HepG2 (cell line): ENCODE data around the gene ANKRD44. TPM values are rescaled to one million over a fixed set of nuclear protein-coding genes. Genes with fewer than 3 reads are reported as not detected.

Source experiments
- ATAC-seq: fragments of 200-7000 bp; cut with Tn5 transposase; 3 replicates; pipeline ENCODE4 v1.9.1; 2020; ENCODE audit warnings: mild to moderate bottlenecking, moderate library complexity
- BruUV-seq: library from RNA; stranded (reverse); fragments of 400-500 nt; replicated peaks from 2 replicates; lab custom pipeline; 2021; lab: Mats Ljungman, UMichigan
- CTCF ChIA-PET: fragments of 300-600 bp; formaldehyde crosslinking; extraction: SDS; loops from one replicate; lab custom pipeline; 2021; ENCODE audit warnings: low total read pairs, inconsistent platforms, low intra/inter-chr PET ratio; lab: Yijun Ruan, JAX
- POLR2A ChIA-PET: fragments of 350-600 bp; sonication (Branson Sonifier 250); formaldehyde crosslinking; loops from one replicate; lab custom pipeline; 2020; ENCODE audit warnings: antibody characterized with exemption, inconsistent platforms; lab: Yijun Ruan, JAX
- DNase-seq: peaks from one replicate; pipeline ENCODE4 v3.0.0-alpha.2; 2015; ENCODE audit warnings: low spot score
- FAIRE-seq: peaks from 3 replicates; lab custom pipeline; 2011; peaks lifted over from hg19 to GRCh38; lab: Jason Lieb, UNC
- H2AFZ ChIP-seq: one replicate; pipeline ENCODE4 v1.6.1; 2011; ENCODE audit warnings: low read length, inconsistent platforms
- H3K27ac ChIP-seq: fragments of 300-600 bp; 3 replicates; pipeline ENCODE4 v1.8.0; 2011; ENCODE audit warnings: mixed run types, mild to moderate bottlenecking, mixed read lengths, low read length, inconsistent platforms; ENCODE audit not compliant: insufficient read depth; ENCODE audit errors: extremely low read length
- H3K27me3 ChIP-seq, 2 experiments: fragments of 200-600 bp in 1 of 2; 2 replicates in 1 of 2; 3 replicates in 1 of 2; pipeline versions ENCODE4 v1.6.0 to v1.8.0; 2011; ENCODE audit warnings: low read length in 2 of 2, mild to moderate bottlenecking in 2 of 2, moderate library complexity in 2 of 2, inconsistent platforms in 1 of 2; ENCODE audit not compliant: insufficient read depth in 2 of 2, control insufficient read depth in 1 of 2
- H3K36me3 ChIP-seq, 2 experiments: fragments of 200-600 bp in 1 of 2; replicated peaks in 1 of 2; 2 replicates in 1 of 2; 3 replicates in 1 of 2; pipeline versions ENCODE4 v1.5.1 to v1.8.0; 2011; ENCODE audit warnings: low read length in 2 of 2, inconsistent platforms in 1 of 2; ENCODE audit not compliant: insufficient read depth in 2 of 2, control insufficient read depth in 1 of 2
- H3K4me1 ChIP-seq: 2 replicates; pipeline ENCODE4 v1.5.1; 2012; ENCODE audit warnings: low read length, inconsistent platforms; ENCODE audit not compliant: insufficient read depth
- H3K4me2 ChIP-seq: 2 replicates; pipeline ENCODE4 v1.6.0; 2011; ENCODE audit warnings: low read depth, low read length, inconsistent platforms
- H3K4me3 ChIP-seq, 3 experiments: fragments of 200-600 bp in 1 of 3; sonication (generic), shearing (Covaris generic) in 1 of 3; replicated peaks in 1 of 3; 2 replicates each; pipeline ENCODE4 v1.5.1; 2011 to 2016; ENCODE audit warnings: low read length in 3 of 3, inconsistent platforms in 2 of 3, low read depth in 2 of 3, mild to moderate bottlenecking in 2 of 3, control low read depth in 1 of 3, mixed read lengths in 1 of 3; ENCODE audit not compliant: insufficient read depth in 1 of 3
- H3K79me2 ChIP-seq: one replicate; pipeline ENCODE4 v1.6.1; 2011; ENCODE audit warnings: low read length, inconsistent platforms; ENCODE audit not compliant: insufficient read depth
- H3K9ac ChIP-seq: 2 replicates; pipeline ENCODE4 v1.6.0; 2011; ENCODE audit warnings: mild to moderate bottlenecking, low read depth, low read length, inconsistent platforms; ENCODE audit not compliant: insufficient read depth
- H3K9me3 ChIP-seq: 2 replicates; pipeline ENCODE4 v1.5.1; 2012; ENCODE audit warnings: mild to moderate bottlenecking, low read length
- H4K20me1 ChIP-seq: 2 replicates; pipeline ENCODE4 v1.6.0; 2011; ENCODE audit warnings: inconsistent platforms, mild to moderate bottlenecking, low read length, moderate library complexity; ENCODE audit not compliant: insufficient read depth
- FOXP1 ChIP-seq, 2 experiments: fragments of 450-650 bp in 1 of 2; IDR thresholded peaks; 2 replicates each; pipeline ENCODE4 v1.6.1; 2017 to 2018; ENCODE audit warnings: antibody characterized with exemption in 1 of 2
- HMG20A ChIP-seq: IDR thresholded peaks from 2 replicates; pipeline ENCODE4 v1.6.1; 2016; ENCODE audit warnings: borderline replicate concordance
- KLF16 ChIP-seq, 2 experiments: sonication (generic) in 1 of 2; formaldehyde crosslinking in 1 of 2; IDR thresholded peaks; 2 replicates each; pipeline versions ENCODE4 v1.6.1 to v1.8.0; 2016 to 2023; ENCODE audit warnings: missing genetic modification reagents in 2 of 2, missing compliant biosample characterization in 1 of 2
- MBNL3 ChIP-seq: fragments of 250-450 bp; sonication (Bioruptor Pico); conservative IDR thresholded peaks from 2 replicates; pipeline ENCODE4 v1.8.0; 2022; ENCODE audit warnings: mild to moderate bottlenecking, inconsistent platforms
- NFE2L2 ChIP-seq: fragments of 150-350 bp; IDR thresholded peaks from 2 replicates; pipeline ENCODE4 v1.6.1; 2014; ENCODE audit warnings: low read length
- SALL1 ChIP-seq: sonication (generic); formaldehyde crosslinking; IDR thresholded peaks from 2 replicates; pipeline ENCODE4 v1.8.0; 2022; ENCODE audit warnings: mild to moderate bottlenecking, missing genetic modification reagents
- SRF ChIP-seq: IDR thresholded peaks from 2 replicates; pipeline ENCODE4 v1.6.1; 2011; ENCODE audit warnings: mild to moderate bottlenecking, low read depth, low read length, moderate library complexity
- ZFP36 ChIP-seq: fragments of 150-350 bp; IDR thresholded peaks from 2 replicates; pipeline ENCODE4 v1.6.1; 2018; ENCODE audit warnings: borderline replicate concordance, low read length, low read depth; ENCODE audit not compliant: partially characterized antibody
- ZMYM4 ChIP-seq: sonication (generic); formaldehyde crosslinking; IDR thresholded peaks from 2 replicates; pipeline ENCODE4 v1.8.1; 2023; ENCODE audit warnings: mild to moderate bottlenecking, missing genetic modification reagents
- ZNF256 ChIP-seq: sonication (generic); formaldehyde crosslinking; conservative IDR thresholded peaks from 2 replicates; pipeline ENCODE4 v1.4.0; 2020; ENCODE audit warnings: missing genetic modification reagents
- ZNF274 ChIP-seq: sonication (generic); formaldehyde crosslinking; IDR thresholded peaks from 2 replicates; pipeline ENCODE4 v1.5.1; 2020; ENCODE audit warnings: mild to moderate bottlenecking, missing genetic modification reagents
- ZNF543 ChIP-seq: sonication (generic); formaldehyde crosslinking; IDR thresholded peaks from 2 replicates; pipeline ENCODE4 v1.4.0; 2020; ENCODE audit warnings: mild to moderate bottlenecking, missing genetic modification reagents
- ZNF670 ChIP-seq: sonication (generic); formaldehyde crosslinking; IDR thresholded peaks from 2 replicates; pipeline ENCODE4 v1.8.0; 2022; ENCODE audit warnings: mild to moderate bottlenecking, missing genetic modification reagents, borderline replicate concordance
- WGBS: methylation state at CpG from one replicate; pipeline ENCODE4 v1.1.6; 2017; ENCODE audit warnings: low lambda C conversion rate; 5-methylcytosine and 5-hydroxymethylcytosine counted together
- in situ Hi-C: cut with HindIII; loops from 2 replicates; pipeline ENCODE4 v1.10.0; 2017; ENCODE audit warnings: low pct_unique_long_range_greater_than_20kb; ENCODE audit not compliant: extremely low pct_ligation_motif_present
- intact Hi-C: fragments of 100-400 bp; cut with micrococcal nuclease; formaldehyde crosslinking; loops from one replicate; pipeline ENCODE4 v1.10.0; 2022; ENCODE audit not compliant: unreplicated experiment
- polyA plus RNA-seq, 8 experiments: library from polyadenylated mRNA; depleted of rRNA in 3 of 8; stranded (reverse) in 7 of 8; unstranded in 1 of 8; fragments of >200 nt; fragmentation: Illumina TruSeq in 4 of 8; extraction: Trizol in 4 of 8; gene quantifications; 2 replicates each; pipeline versions ENCODE4 v1.2.1 to v1.2.3, GENCODE V29; 2011 to 2016; ENCODE audit warnings: low read depth in 4 of 8, missing spikeins in 1 of 8, mixed read lengths in 1 of 8; ENCODE audit not compliant: insufficient read depth in 1 of 8
- total RNA-seq, 5 experiments: library from RNA; depleted of rRNA; stranded (reverse); fragments of >200 nt; fragmentation: Illumina TruSeq; extraction: Trizol; gene quantifications; 2 replicates each; pipeline ENCODE4 v1.2.3, GENCODE V29; 2016; ENCODE audit warnings: low read depth in 1 of 5
- TF ChIP-seq, protein P1 (sequence below): sonication (generic); formaldehyde crosslinking; IDR thresholded peaks from 2 replicates; pipeline ENCODE4 v1.5.0; 2020; ENCODE audit warnings: missing genetic modification reagents
- TF ChIP-seq, protein P2 (sequence below): sonication (generic); formaldehyde crosslinking; IDR thresholded peaks from 2 replicates; pipeline ENCODE4 v1.4.0; 2020; ENCODE audit warnings: mild to moderate bottlenecking, low read depth, missing genetic modification reagents
- TF ChIP-seq, protein P3 (sequence below): sonication (generic); formaldehyde crosslinking; IDR thresholded peaks from 2 replicates; pipeline ENCODE4 v1.8.0; 2022; ENCODE audit warnings: mild to moderate bottlenecking, missing genetic modification reagents, moderate library complexity
- TF ChIP-seq, protein P4 (sequence below): sonication (generic); formaldehyde crosslinking; IDR thresholded peaks from 2 replicates; pipeline ENCODE4 v1.5.0; 2020; ENCODE audit warnings: missing genetic modification reagents, mild to moderate bottlenecking, borderline replicate concordance

The ANKRD44 gene
- total and polyA plus RNA-seq, 2 of the 13 experiments (the other 11 are each of a cell fraction or from before 2014, with no cell fraction given): 0.04 to 0.11 TPM

DNA sequence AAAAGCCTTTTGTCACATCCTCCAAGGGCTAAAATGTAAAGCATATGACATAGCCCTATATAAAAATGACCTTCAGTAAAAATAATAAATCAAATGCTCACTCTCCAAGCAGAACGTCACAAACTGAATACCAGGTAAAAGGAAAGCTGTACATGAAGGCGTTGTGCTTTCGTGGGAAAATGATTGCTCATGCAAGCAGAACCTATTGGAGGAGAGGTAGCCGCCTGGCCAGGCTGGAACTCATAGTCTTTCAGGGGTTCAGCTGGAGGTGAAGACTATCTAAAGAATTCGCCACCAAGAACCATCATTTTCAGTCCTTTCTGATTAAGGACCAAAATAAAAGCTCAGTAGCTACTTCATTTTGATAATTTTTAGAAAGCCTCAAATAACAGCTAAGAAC, 44.7 kb downstream of the ANKRD44 start:
- whole genome bisulfite sequencing: 4% methylated on average over 5 of the region's 5 CpGs

More for the DNA sequence above, 44.7 kb downstream of the ANKRD44 start:
- Histone ChIP-seq H3K27ac (no peak overlapping the region), H3K4me1 (no peaks in the 10 kb centered on the region), H3K27me3 (0 out of 5 replicates have a peak, but pooled peaks cover 0 to 8% of the 10 kb centered on the region in 2 experiments), H3K9me3 (no peaks in the 10 kb centered on the region), H3K4me3 (no peak overlapping the region), H3K4me2 (no peak overlapping the region), H4K20me1 (no peaks in the 10 kb centered on the region), H2AFZ (no peak overlapping the region), H3K36me3 (no peaks in the 10 kb centered on the region), H3K9ac (no peak overlapping the region), H3K79me2 (no peaks in the 10 kb centered on the region)
- intact Hi-C loops: no loop called here
- FAIRE-seq (no peak), DNase-seq (no peak), ATAC-seq (no peak)
- BruUV-seq: no TSS peak
- CTCF ChIA-PET: no interaction called here
- no peak for TF ChIP-seq ZNF274 (CRISPR knock-in tag)
- no peak for TF ChIP-seq ZFP36
- TF ChIP-seq, protein P1, sequence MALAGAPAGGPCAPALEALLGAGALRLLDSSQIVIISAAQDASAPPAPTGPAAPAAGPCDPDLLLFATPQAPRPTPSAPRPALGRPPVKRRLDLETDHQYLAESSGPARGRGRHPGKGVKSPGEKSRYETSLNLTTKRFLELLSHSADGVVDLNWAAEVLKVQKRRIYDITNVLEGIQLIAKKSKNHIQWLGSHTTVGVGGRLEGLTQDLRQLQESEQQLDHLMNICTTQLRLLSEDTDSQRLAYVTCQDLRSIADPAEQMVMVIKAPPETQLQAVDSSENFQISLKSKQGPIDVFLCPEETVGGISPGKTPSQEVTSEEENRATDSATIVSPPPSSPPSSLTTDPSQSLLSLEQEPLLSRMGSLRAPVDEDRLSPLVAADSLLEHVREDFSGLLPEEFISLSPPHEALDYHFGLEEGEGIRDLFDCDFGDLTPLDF: no peak
- TF ChIP-seq, protein P2, sequence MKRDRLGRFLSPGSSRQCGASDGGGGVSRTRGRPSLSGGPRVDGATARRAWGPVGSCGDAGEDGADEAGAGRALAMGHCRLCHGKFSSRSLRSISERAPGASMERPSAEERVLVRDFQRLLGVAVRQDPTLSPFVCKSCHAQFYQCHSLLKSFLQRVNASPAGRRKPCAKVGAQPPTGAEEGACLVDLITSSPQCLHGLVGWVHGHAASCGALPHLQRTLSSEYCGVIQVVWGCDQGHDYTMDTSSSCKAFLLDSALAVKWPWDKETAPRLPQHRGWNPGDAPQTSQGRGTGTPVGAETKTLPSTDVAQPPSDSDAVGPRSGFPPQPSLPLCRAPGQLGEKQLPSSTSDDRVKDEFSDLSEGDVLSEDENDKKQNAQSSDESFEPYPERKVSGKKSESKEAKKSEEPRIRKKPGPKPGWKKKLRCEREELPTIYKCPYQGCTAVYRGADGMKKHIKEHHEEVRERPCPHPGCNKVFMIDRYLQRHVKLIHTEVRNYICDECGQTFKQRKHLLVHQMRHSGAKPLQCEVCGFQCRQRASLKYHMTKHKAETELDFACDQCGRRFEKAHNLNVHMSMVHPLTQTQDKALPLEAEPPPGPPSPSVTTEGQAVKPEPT (CRISPR knock-in tag): no peak
- TF ChIP-seq SRF: no peak
- TF ChIP-seq SALL1: no peak
- TF ChIP-seq, protein P3, sequence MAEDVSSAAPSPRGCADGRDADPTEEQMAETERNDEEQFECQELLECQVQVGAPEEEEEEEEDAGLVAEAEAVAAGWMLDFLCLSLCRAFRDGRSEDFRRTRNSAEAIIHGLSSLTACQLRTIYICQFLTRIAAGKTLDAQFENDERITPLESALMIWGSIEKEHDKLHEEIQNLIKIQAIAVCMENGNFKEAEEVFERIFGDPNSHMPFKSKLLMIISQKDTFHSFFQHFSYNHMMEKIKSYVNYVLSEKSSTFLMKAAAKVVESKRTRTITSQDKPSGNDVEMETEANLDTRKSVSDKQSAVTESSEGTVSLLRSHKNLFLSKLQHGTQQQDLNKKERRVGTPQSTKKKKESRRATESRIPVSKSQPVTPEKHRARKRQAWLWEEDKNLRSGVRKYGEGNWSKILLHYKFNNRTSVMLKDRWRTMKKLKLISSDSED (CRISPR knock-in tag): no peak
- no peak for TF ChIP-seq ZMYM4
- no peak for TF ChIP-seq NFE2L2
- no peak for TF ChIP-seq FOXP1 (IDR thresholded peaks at IDR 0.05)
- TF ChIP-seq FOXP1 (CRISPR knock-in tag; IDR thresholded peaks at IDR 0.05): no peak
- TF ChIP-seq KLF16 (CRISPR knock-in tag; IDR thresholded peaks at IDR 0.05): no peak
- TF ChIP-seq MBNL3 (CRISPR knock-in tag): no peak
- no peak for TF ChIP-seq ZNF670 (CRISPR knock-in tag)
- no peak for TF ChIP-seq ZNF256 (CRISPR knock-in tag)
- TF ChIP-seq HMG20A (CRISPR knock-in tag): no peak
- no peak for TF ChIP-seq ZNF543 (CRISPR knock-in tag)
- TF ChIP-seq, protein P4, sequence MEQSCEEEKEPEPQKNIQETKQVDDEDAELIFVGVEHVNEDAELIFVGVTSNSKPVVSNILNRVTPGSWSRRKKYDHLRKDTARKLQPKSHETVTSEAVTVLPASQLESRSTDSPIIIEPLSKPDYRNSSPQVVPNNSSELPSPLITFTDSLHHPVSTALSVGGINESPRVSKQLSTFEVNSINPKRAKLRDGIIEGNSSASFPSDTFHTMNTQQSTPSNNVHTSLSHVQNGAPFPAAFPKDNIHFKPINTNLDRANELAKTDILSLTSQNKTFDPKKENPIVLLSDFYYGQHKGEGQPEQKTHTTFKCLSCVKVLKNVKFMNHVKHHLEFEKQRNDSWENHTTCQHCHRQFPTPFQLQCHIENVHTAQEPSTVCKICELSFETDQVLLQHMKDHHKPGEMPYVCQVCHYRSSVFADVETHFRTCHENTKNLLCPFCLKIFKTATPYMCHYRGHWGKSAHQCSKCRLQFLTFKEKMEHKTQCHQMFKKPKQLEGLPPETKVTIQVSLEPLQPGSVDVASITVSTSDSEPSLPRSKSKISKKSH (CRISPR knock-in tag): no peak
- in situ Hi-C loops: no loop called here
- POLR2A ChIA-PET: no interaction called here
